Adrenal gland (tissue), 12 donors: ENCODE measurements around the gene CCDC73. TPM values are rescaled to one million over a fixed set of nuclear protein-coding genes. Genes with fewer than 3 reads are reported as not detected.
"Not testable (repeated sequence)": the region's sequence is repeated elsewhere in the genome, so short reads cannot be mapped to it uniquely, and the experiment has no call there.

Experiments
- DNase-seq, 7 donors: peaks; one replicate each; pipeline ENCODE4 v3.0.0-alpha.2; 2019 to 2020
- H3K27ac ChIP-seq, 5 donors: fragments of 200-600 bp; sonication (generic) in 4 of 5; 1 replicate in 3 of 5; 2 replicates in 2 of 5; pipeline versions ENCODE4 v1.5.1 to v1.8.0; 2016 to 2020; ENCODE audit warnings: mild to moderate bottlenecking in 1 of 5
- H3K27me3 ChIP-seq: fragments of 200-600 bp; 2 replicates; pipeline ENCODE4 v1.8.0; 2021
- H3K36me3 ChIP-seq, 2 donors: fragments of 200-600 bp; replicated peaks in 1 of 2; 1 replicate in 1 of 2; 2 replicates in 1 of 2; pipeline versions ENCODE4 v1.5.1 to v1.8.0; 2018 to 2022
- H3K4me1 ChIP-seq, 2 donors: fragments of 200-600 bp; replicated peaks in 1 of 2; 1 replicate in 1 of 2; 2 replicates in 1 of 2; pipeline versions ENCODE4 v1.5.1 to v1.8.0; 2018 to 2021
- H3K4me3 ChIP-seq, 4 donors: fragments of 200-600 bp; sonication (generic) in 3 of 4; one replicate each; pipeline ENCODE4 v1.5.1; 2016 to 2018
- H3K9me3 ChIP-seq, 3 donors: fragments of 200-600 bp; sonication (generic) in 1 of 3; replicated peaks in 1 of 3; 1 replicate in 2 of 3; 2 replicates in 1 of 3; pipeline versions ENCODE4 v1.5.1 to v1.8.0; 2016 to 2021
- CTCF ChIP-seq, 6 experiments: fragments of 450-650 bp in 4 of 6; fragments of 200-600 bp in 2 of 6; sonication (generic) in 1 of 6; IDR thresholded peaks; 1 replicate in 5 of 6; 2 replicates in 1 of 6; pipeline versions ENCODE4 v1.5.1 to v1.8.0; 2016 to 2021; ENCODE audit warnings: antibody characterized with exemption in 6 of 6, mild to moderate bottlenecking in 2 of 6, moderate library complexity in 1 of 6
- POLR2A ChIP-seq, 2 donors: fragments of 450-650 bp; IDR thresholded peaks; one replicate each; pipeline ENCODE4 v1.6.1; 2017; ENCODE audit warnings: antibody characterized with exemption in 2 of 2, mild to moderate bottlenecking in 2 of 2, moderate library complexity in 1 of 2
- WGBS, 4 donors: extraction: QIAGEN DNeasy Blood & Tissue Kit in 2 of 4; methylation state at CpG; one replicate each; pipeline versions ENCODE4 v1.1.5 to v1.1.7; 2013 to 2017; 5-methylcytosine and 5-hydroxymethylcytosine counted together
- intact Hi-C, 2 donors: fragments of 100-400 bp; cut with DNase I; formaldehyde crosslinking; loops; one replicate each; pipeline versions ENCODE4 v1.14.1 to v1.15.0; 2022 to 2023
- polyA plus RNA-seq, 3 donors: library from polyadenylated mRNA; stranded (reverse); fragments of 200-250 nt in 2 of 3; fragments of 350-450 nt in 1 of 3; fragmentation: Illumina TruSeq in 1 of 3; extraction: RNeasy Lipid Tissue Mini Kit (QIAGEN cat#74804) in 1 of 3; gene quantifications; one replicate each; pipeline ENCODE4 v1.2.3, GENCODE V29; 2013 to 2014
- total RNA-seq, 9 donors: library from RNA; depleted of rRNA in 4 of 9; stranded (reverse); fragments of >200 nt in 4 of 9; fragments of 120-200 nt in 1 of 9; fragmentation: NEBNext Ultra II Directional in 1 of 9; extraction: Animal tissue kit (Norgen Biotek cat#: 25700) in 1 of 9; gene quantifications; one replicate each; pipeline versions ENCODE4 v1.1.0 to v1.2.4, GENCODE V29; 2013 to 2023
- donor health status: healthy with polysubstance abuse.
- donor health status: Bipolar disorder and iron deficiency.
- donor health status: DM: yes; HTN: yes; CAD: no.
- donor health status: DM: no; HTN: no; CAD: no.
- donor health status: DM: no; HTN: no; CAD: no.
- donor health status: DM: yes; HTN: yes; CAD: no.

CCDC73 gene
- total and polyA plus RNA-seq, 12 donors = 0.07 to 1.6 (median 0.23) TPM; not detected in 4

DNA sequence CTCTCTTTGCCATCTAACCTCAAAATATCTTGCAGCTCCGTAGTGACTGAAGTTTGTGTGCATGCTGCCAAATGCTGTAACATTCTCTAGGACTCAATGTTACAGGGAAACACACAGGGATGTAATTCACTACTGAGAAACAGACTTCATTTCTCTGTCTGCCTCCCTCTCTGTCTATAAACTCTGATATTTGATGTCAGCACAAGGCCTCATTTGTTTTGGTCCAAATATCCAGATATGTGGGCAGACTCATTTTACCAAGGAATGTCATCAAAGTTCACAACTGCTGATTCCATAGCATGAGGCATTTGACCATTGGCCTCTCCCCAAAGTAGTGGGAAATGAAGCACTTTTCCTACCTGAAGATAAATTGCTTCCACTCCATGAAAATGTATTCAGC, 32.8 kb upstream of the CCDC73 start:
- H3K4me3 ChIP-seq = no peak overlapping the region
- no peak for TF ChIP-seq POLR2A (IDR thresholded peaks at IDR 0.05)
- TF ChIP-seq CTCF (IDR thresholded peaks at IDR 0.05) = no peak
- no peaks in the 10 kb centered on the region for H3K9me3 ChIP-seq
- 81 to 100% (median 93%) methylated on average over 1 of the region's 1 CpG for WGBS, 4 donors
- H3K27me3 ChIP-seq = no peaks in the 10 kb centered on the region
- no peaks in the 10 kb centered on the region for H3K36me3 ChIP-seq
- DNase-seq = no peak
- intact Hi-C loops = no loop called here
- peaks cover 0 to 11% of the 10 kb centered on the region in 2 donors for H3K4me1 ChIP-seq
- no peak overlapping the region for H3K27ac ChIP-seq

DNA sequence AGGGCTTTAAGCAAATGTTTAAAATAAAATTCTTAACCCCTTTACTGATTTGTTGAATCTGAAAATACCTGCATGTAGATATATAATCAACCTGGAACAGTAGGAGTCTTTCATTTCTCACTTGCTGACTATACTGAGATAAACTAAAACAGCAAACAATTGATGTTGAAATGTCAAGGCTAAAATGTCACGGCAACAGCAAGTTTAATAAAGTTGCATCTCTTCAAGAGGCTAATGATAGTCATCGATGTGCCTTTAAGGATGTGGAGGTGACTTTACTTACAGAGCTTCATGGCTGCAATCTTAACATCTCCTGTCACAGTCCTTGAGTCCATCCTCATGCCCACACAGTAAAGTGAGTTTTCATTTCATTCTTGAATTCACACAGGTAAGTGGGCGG, 31.7 kb upstream of the CCDC73 start:
- Histone ChIP-seq H3K36me3 (no peaks in the 10 kb centered on the region), H3K4me1 (peaks cover 0 to 11% of the 10 kb centered on the region in 2 donors), H3K4me3 (no peak overlapping the region), H3K27me3 (no peaks in the 10 kb centered on the region), H3K27ac (no peak overlapping the region), H3K9me3 (no peaks in the 10 kb centered on the region)
- intact Hi-C loops = no loop called here
- no peak for DNase-seq
- TF ChIP-seq POLR2A (IDR thresholded peaks at IDR 0.05) = no peak
- no peak for TF ChIP-seq CTCF (IDR thresholded peaks at IDR 0.05)
- WGBS, 4 donors = 31 to 56% (median 45%) methylated on average over 3 of the region's 3 CpGs

GRCh38 chr11:32823617-32824016, 29.2 kb upstream of the CCDC73 start:
- H3K27ac ChIP-seq, H3K27me3 ChIP-seq, H3K4me3 ChIP-seq, DNase-seq, H3K36me3 ChIP-seq, intact Hi-C loops, H3K4me1 ChIP-seq, H3K9me3 ChIP-seq: not testable (repeated sequence)
- 78 to 91% (median 85%) methylated on average over 3 of the region's 3 CpGs for WGBS, 4 donors

- Histone ChIP-seq H3K27ac (no peak overlapping the region), H3K36me3 (no peaks in the 10 kb centered on the region), H3K27me3 (no peaks in the 10 kb centered on the region), H3K9me3 (no peaks in the 10 kb centered on the region), H3K4me3 (no peak overlapping the region), H3K4me1 (no peaks in the 10 kb centered on the region)
- DNase-seq = no peak
- intact Hi-C loops = no loop called here
- TF ChIP-seq CTCF (IDR thresholded peaks at IDR 0.05) (no peak), POLR2A (IDR thresholded peaks at IDR 0.05) (no peak)
- 70 to 76% (median 72%) methylated on average over 5 of the region's 5 CpGs for WGBS, 4 donors
These were observed 27.6 kb upstream of the CCDC73 start for GRCh38 chr11:32821917-32822560.

- Histone ChIP-seq H3K4me1 (no peaks in the 10 kb centered on the region), H3K36me3 (no peaks in the 10 kb centered on the region), H3K9me3 (no peaks in the 10 kb centered on the region), H3K4me3 (no peak overlapping the region), H3K27ac (no peak overlapping the region), H3K27me3 (no peaks in the 10 kb centered on the region)
- intact Hi-C loops = no loop called here
- no peak for DNase-seq
- TF ChIP-seq CTCF (IDR thresholded peaks at IDR 0.05) = no peak
- no peak for TF ChIP-seq POLR2A (IDR thresholded peaks at IDR 0.05)
These were observed 27.1 kb upstream of the CCDC73 start for GRCh38 chr11:32821517-32821916.
